Measurements from ENCODE around the gene FAM111B. TPM values are rescaled to one million over a fixed set of nuclear protein-coding genes. Genes with fewer than 3 reads are reported as not detected.
A peak's percentile ranks its signal among the peaks of the same experiment; 100 is the strongest.
"Not testable (repeated sequence)": the region's sequence is repeated elsewhere in the genome, so short reads cannot be mapped to it uniquely, and the experiment has no call there.

The FAM111B gene, protein sequence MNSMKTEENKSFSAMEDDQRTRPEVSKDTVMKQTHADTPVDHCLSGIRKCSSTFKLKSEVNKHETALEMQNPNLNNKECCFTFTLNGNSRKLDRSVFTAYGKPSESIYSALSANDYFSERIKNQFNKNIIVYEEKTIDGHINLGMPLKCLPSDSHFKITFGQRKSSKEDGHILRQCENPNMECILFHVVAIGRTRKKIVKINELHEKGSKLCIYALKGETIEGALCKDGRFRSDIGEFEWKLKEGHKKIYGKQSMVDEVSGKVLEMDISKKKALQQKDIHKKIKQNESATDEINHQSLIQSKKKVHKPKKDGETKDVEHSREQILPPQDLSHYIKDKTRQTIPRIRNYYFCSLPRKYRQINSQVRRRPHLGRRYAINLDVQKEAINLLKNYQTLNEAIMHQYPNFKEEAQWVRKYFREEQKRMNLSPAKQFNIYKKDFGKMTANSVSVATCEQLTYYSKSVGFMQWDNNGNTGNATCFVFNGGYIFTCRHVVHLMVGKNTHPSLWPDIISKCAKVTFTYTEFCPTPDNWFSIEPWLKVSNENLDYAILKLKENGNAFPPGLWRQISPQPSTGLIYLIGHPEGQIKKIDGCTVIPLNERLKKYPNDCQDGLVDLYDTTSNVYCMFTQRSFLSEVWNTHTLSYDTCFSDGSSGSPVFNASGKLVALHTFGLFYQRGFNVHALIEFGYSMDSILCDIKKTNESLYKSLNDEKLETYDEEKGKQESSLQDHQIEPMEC
- 1.2 TPM for total RNA-seq

DNA sequence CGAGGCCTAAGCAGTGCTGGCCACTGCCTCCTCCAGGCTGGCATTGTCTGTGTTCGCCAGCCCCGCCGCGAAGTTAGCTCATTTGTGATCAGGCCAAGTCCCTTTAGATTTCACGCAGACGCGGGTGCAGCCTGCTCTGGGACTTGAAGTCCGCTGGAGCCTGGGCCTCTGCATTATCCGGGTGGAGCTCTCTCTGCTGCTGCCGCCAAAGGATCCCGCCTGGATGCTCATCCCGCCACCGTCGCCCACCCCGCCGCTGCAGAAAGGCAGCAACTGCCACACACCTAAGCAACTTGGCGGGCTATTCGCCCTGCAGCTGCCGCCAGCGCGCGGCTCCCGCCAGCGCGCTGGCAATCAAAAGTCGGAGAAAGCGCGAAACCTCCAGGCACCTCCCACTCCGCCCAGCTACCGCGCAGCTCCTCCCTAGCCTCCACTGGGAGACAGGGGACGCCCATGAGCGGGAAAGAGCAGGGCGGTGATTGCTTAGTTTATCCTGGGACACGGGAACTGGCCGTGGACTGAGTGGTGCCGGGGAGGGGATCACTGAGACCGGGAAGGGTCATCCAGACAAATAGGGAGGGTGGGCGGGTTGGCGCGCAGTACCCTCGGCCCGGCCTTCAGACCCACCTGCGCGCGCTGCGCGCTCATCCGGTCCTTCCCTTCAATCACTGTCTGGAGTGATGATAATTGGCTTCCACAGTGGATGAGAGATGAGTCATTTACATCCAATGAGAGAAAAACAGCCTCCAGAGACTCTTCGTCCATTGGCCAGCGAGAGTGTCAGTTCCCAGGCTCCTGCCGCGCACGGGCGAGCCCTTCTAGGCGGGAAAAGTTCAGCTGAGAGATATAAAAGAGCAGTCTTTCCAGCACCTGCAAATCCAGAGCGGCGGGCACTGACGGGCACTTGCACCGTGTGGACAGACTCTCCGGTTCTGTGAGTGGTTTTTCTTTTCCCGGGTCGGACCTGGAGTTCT, at the start of gene FAM111B:
TSS of gene FAM111B (plus strand) at position 875 of the 974 bp plus-strand sequence. CDS start 2,389 bp downstream, outside the sequence.
- Histone ChIP-seq H3K36me3 (no peaks in the 10 kb centered on the region), H3K4me1 (peaks cover 14% of the 10 kb centered on the region), H3K4me3 (peak within 1 kb of the TSS; percentile 51 to 59), H3K27ac (peak within 1 kb of the TSS; percentile 58), H3K27me3 (no peaks in the 10 kb centered on the region), H3K9me3 (no peaks in the 10 kb centered on the region)
- intact Hi-C loops (cut with DNase I): no loop called here
- TF ChIP-seq POLR2A (IDR thresholded peaks at IDR 0.05): no peak
- TF ChIP-seq POLR2AphosphoS5 (IDR thresholded peaks at IDR 0.05; ENCODE audit: insufficient read depth in 1 of 2, low read depth in 1 of 2): peak in 1 of 2 donors; percentile 41
- TF ChIP-seq, protein P1, sequence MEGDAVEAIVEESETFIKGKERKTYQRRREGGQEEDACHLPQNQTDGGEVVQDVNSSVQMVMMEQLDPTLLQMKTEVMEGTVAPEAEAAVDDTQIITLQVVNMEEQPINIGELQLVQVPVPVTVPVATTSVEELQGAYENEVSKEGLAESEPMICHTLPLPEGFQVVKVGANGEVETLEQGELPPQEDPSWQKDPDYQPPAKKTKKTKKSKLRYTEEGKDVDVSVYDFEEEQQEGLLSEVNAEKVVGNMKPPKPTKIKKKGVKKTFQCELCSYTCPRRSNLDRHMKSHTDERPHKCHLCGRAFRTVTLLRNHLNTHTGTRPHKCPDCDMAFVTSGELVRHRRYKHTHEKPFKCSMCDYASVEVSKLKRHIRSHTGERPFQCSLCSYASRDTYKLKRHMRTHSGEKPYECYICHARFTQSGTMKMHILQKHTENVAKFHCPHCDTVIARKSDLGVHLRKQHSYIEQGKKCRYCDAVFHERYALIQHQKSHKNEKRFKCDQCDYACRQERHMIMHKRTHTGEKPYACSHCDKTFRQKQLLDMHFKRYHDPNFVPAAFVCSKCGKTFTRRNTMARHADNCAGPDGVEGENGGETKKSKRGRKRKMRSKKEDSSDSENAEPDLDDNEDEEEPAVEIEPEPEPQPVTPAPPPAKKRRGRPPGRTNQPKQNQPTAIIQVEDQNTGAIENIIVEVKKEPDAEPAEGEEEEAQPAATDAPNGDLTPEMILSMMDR (IDR thresholded peaks at IDR 0.05): no peak
- DNase-seq (ENCODE audit: extremely low spot score in 2 of 2): no peak

DNA sequence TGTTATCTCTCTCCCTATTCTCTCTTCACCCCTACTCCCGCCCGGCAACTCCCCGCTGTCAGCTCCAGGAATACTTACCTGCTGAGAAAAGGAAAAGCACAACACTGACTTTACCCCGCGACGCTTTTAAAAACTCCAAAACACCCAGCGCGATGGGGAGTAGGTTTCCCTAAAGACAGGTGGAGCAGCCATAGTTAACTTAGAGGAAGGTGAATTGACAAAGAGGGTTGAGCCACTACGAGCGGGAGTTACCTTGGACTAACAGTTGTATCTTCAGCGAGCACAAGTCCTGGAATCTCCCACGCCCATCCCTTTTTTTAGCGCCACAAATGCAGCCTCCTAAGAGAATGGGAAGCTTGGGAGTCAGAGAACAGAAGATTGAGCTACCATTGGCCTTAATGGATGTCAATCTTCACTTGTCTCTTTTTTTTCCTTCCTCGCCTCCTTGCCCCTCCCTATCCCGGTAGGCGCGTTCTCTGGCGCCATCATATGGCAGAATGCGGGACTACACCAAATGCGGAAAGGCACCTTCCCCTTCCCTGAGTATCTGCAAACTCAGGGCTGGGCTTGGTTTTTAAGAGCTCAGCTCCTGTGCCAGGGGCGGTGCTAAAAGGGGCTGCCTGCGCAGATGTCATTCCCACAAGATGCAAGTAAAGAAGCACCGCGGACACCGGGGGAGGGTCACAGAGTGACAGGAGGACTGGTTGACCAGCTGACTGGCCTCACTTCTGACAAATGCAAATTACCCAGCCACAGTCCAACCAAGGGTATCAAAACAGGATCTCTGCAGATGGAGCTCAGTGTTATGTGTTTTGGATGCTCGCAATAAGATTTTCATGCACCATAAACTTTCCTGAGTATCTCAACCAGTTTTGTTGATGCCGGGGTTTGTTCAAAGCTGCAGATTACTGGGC, 48.7 kb upstream of the FAM111B start:
- DNase-seq (ENCODE audit: extremely low spot score in 2 of 2); H3K9me3 ChIP-seq; H3K4me1 ChIP-seq; H3K36me3 ChIP-seq; H3K27ac ChIP-seq; intact Hi-C loops (cut with DNase I); H3K27me3 ChIP-seq: not testable (repeated sequence)
- peak overlapping the region; percentile 13 to 21 for H3K4me3 ChIP-seq
- TF ChIP-seq, protein P1 (IDR thresholded peaks at IDR 0.05): peak; percentile 27 to 47 (median 39)

DNA sequence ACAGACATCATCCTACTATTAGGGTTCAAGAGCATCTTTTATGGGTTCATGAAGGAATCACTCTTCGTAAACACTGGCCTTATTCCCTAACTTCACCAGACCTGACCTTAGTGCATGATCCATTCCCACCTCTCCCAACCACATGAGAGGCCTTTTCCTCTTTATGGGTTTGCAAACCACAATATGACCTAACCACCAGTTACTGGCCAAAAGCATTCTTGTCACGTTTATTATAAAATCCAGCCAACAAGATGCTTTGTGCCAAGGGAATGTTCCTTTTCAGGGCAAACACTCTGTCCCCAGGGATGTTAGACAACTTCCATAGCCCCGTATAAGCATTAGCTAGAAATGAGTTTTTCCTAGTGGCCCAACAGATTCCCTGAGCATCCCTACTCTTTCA, 46.9 kb upstream of the FAM111B start:
- H3K27me3 ChIP-seq; intact Hi-C loops (cut with DNase I): not testable (repeated sequence)

DNA sequence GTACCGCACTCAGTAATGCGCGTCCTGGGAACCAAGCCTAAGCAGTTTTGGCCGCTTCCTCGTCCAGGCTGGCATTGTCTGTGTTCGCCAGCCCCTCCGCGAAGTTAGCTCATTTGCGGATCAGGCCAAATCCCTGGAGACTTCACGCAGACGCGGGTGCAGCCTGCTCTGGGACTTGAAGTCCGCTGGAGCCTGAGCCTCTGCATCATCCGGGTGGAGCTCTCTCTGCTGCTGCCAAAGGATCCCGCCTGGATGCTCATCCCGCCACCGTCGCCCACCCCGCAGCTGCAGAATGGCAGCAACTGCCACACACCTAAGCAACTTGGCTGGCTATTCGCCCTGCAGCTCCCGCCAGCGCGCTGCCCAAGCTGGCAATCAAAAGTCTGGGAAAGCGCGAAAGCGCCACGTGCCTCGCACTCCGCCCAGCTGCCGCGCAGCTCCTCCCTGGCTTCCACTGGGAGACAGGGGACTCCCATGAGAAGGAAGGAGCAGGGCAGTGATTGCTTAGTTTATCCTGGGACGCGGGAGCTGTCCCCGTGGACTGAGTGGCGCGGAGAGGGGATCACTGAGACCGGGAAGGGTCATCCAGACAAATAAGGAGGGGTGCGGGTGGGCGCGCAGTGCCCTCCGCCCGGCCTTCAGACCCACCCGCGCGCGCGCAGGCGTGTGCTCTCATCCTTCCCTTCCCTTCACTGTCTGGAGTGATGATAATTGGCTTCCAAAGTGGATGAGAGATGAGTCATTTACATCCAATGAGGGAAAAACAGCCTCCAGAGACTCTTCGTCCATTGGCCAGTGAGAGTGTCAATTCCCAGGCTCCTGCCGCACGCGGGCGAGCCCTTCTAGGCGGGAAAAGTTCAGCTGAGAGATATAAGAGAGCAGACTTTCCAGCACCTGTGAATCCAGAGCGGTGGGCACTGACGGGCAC, 44.2 kb upstream of the FAM111B start:
- intact Hi-C loops (cut with DNase I): no loop called here
- no peak for TF ChIP-seq POLR2A (IDR thresholded peaks at IDR 0.05)
- TF ChIP-seq POLR2AphosphoS5 (IDR thresholded peaks at IDR 0.05; ENCODE audit: insufficient read depth in 1 of 2, low read depth in 1 of 2): no peak
- TF ChIP-seq, protein P1 (IDR thresholded peaks at IDR 0.05): no peak
- H3K27me3 ChIP-seq: no peaks in the 10 kb centered on the region

More for the DNA sequence above, 46.9 kb upstream of the FAM111B start:
- not testable (repeated sequence) for H3K36me3 ChIP-seq; H3K4me1 ChIP-seq; H3K9me3 ChIP-seq; DNase-seq (ENCODE audit: extremely low spot score in 2 of 2); H3K4me3 ChIP-seq; H3K27ac ChIP-seq

DNA sequence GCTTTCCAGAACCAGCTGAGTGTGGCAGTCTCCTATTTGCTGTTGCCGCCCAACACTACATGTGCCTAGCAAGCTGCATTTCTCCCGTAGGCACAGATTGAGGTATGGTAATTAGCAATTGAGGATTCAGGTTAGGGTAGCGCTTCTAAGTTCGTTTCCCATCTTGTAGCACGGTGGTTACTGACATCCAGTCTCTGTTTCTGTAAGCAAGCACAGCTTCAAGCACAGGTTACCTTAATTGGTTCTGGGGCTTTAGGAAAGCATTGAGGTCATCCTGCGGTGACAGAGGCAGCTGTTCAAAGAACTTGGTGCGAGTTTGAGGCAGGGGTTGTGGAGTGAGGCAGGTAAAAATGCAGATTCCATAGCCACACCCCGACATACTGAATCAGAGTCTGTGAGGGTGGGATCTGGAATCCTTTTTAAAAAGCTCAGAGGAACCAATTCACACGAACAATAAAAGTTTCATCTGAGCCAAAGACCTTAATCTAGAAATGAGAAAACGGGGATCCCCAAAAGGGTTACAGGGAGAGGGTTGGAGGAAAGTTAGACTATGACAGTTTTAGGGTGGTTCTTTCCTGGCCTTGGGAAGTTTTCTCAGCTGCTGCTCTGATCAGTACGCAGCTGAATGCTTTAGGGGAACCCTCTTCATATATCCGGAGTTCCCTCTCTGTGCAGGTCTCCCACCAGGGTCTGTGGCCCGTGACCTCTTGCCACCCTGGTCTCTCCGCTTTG, 42.9 kb upstream of the FAM111B start:
- H3K36me3 ChIP-seq; H3K27me3 ChIP-seq; H3K4me1 ChIP-seq; DNase-seq (ENCODE audit: extremely low spot score in 2 of 2); intact Hi-C loops (cut with DNase I); H3K27ac ChIP-seq; H3K4me3 ChIP-seq; H3K9me3 ChIP-seq: not testable (repeated sequence)

More for the DNA sequence above, 44.2 kb upstream of the FAM111B start:
- no peak overlapping the region for H3K27ac ChIP-seq
- H3K4me3 ChIP-seq: no peak overlapping the region
- H3K4me1 ChIP-seq: peaks cover 8% of the 10 kb centered on the region
- H3K9me3 ChIP-seq: no peaks in the 10 kb centered on the region
- no peak for DNase-seq (ENCODE audit: extremely low spot score in 2 of 2)
- no peaks in the 10 kb centered on the region for H3K36me3 ChIP-seq
